KG1 (cell line): ENCODE measurements around the gene GRIN1.

Experiments
- DNase-seq: peaks from one replicate; lab custom pipeline; 2025; lab: John Stamatoyannopoulos, UW

Gene GRIN1

GRCh38 chr9:137148242-137148641 lies 9.3 kb downstream of the GRIN1 start:
- no peak for DNase-seq

- no peak for DNase-seq
Measured at GRCh38 chr9:137148661-137149060, 9.7 kb downstream of the GRIN1 start.

GRCh38 chr9:137149363-137149762 lies 10.4 kb downstream of the GRIN1 start:
- no peak for DNase-seq

DNA sequence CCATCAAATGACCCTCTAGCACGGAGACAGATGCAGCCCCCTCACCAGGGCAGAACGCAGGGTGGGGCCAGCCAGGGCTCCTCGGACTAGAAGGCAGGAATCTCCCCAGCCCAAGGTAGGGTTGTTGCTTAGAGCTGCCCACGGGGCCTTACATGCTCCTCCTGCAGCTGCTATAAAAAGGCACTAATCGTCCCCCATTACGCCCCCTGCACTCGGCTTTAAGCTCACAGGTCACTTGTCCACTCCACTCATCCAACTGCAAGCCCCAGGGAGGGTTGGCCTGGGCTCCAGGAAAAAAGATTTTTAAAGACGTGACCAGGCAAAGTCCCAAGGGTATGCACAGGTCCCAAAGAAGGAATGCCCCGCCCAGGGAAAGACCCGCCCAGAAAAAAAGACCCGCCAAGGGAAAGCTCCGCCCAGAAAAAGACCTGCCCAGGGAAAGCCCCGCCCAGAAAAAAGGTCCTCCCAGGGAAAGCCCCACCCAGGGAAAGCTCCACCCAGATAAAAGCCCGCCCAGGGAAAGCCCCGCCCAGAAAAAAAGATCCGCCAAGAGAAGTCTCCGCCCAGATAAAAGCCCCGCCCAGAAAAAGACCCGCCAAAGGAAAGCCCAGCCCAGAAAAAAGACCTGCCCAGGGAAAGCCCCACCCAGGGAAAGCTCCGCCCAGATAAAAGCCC lies 11.1 kb downstream of the GRIN1 start:
- no peak for DNase-seq

DNA sequence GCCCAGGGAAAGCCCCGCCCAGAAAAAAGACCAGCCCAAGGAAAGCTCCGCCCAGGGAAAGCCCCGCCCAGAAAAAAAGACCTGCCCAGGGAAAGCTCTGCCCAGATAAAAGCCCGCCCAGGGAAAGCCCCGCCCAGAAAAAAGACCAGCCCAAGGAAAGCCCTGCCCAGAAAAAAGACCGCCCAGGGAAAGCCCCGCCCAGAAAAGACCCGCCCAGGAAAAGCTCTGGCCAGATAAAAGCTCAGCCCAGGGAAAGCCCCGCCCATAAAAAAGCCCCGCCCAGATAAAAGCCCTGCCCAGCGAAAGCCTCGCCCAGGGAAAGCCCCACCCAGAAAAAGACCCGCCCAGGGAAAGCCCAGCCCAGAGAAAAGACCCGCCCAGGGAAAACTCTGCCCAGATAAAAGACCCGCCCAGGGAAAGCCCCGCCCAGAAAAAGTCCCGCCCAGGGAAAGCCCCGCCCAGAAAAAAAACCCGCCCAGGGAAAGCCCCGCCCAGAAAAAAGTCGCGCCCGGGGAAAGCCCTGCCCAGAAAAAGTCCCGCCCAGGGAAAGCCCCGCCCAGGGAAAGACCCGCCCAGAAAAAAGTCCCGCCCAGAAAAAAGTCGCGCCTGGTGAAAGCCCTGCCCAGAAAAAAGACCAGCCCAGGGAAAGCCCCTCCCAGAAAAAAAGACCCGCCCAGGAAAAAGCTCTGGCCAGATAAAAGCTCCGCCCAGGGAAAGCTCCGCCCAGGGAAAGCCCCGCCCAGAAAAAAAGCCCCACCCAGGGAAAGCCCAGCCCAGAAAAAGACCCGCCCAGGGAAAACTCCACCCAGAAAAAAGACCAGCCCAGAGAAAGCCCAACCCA lies 11.9 kb downstream of the GRIN1 start:
- DNase-seq, result no peak

GRCh38 chr9:137152844-137153405 lies 14.0 kb downstream of the GRIN1 start:
- no peak for DNase-seq

GRCh38 chr9:137156567-137157375 lies 17.8 kb downstream of the GRIN1 start:
- DNase-seq, result no peak

GRCh38 chr9:137157618-137158415 lies 18.9 kb downstream of the GRIN1 start:
- no peak for DNase-seq

DNA sequence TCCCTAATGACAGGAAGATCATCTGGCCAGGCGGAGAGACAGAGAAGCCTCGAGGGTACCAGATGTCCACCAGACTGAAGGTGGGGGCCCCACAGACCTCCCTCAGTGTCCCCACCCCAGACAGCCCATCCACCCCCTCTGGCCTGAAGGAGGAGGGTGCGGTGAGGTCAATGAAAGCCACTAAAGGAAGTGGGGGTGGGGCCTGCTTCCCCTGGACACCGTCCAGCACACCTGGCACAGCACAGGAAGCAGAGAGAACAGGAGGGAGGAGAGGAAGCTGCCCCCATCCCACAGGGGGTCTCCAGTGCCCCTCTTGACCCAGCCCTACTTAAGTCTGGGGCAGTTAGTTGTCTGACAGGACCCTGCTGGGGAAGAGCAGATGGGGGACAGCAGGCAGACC lies 19.7 kb downstream of the GRIN1 start:
- DNase-seq, result no peak

DNA sequence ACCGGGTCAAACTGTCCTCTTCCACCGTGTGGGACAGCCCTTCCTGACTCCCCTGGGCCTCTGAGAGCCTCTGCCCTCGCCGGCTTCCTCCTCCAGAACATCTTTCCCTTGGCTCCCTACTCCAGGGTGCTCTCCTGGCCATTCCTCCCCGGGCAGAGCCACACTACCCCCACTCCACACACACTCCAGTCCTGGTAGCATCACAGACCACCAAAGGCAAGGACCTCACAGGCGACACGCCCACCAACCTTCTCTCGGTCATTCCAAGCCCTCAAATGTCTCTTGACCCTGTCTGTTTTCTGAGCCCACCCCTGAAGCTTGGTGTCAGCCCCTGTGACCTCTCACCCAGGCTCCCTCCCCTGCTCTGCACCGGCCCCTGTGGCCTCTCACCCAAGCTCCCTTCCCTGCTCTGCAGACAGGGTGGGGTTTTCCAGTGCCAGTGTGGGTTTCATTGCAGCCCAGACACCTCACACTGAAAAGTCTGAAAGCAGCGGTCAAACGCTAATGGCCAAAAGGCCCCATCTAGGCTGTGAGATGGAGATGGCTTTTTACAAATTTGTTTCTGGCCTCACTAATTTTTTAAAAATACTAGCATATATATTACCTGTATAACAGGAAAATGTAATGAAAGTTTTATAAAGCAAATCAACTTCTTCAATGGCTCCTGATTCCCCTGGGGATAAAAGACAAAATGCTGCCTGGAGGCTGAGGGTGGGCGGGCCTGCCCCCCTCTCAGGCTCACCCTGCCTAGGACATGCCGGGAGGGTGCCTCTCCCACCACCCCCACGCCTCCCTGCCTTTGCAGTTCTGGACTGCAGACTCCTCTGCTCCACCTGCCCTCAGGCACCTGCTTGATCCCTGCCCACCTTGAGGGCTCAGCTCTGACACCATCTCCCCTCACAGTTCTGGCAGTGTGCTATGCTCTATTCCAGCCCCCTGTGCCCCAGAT lies 20.4 kb downstream of the GRIN1 start:
- DNase-seq, result no peak

DNA sequence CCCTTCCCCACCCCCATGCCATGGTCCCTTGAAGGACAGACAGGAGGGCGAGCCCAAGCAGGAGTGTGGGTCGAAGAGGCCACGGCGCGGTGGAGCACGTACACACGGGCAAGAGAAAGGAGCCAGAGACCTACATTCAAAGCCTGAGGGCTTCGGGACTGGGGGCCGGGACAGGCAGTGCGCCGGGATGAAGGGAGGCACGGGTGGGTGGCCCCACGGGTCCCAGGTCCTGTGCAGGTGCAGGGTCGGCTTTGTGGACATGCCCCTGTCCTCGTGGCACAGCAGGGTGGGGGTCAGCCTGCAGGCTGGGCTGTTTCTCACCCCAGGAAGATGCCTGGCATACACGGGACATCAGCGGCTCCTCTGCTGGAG lies 21.1 kb downstream of the GRIN1 start:
- DNase-seq, result no peak

- DNase-seq, result no peak
Measured at GRCh38 chr9:137160716-137161557, 22.0 kb downstream of the GRIN1 start.

- no peak for DNase-seq
Measured at GRCh38 chr9:137161558-137162486, 22.9 kb downstream of the GRIN1 start.

GRCh38 chr9:137162505-137163364 lies 23.8 kb downstream of the GRIN1 start:
- no peak for DNase-seq

- DNase-seq, result no peak
Measured at GRCh38 chr9:137163365-137163715, 24.4 kb downstream of the GRIN1 start.

DNA sequence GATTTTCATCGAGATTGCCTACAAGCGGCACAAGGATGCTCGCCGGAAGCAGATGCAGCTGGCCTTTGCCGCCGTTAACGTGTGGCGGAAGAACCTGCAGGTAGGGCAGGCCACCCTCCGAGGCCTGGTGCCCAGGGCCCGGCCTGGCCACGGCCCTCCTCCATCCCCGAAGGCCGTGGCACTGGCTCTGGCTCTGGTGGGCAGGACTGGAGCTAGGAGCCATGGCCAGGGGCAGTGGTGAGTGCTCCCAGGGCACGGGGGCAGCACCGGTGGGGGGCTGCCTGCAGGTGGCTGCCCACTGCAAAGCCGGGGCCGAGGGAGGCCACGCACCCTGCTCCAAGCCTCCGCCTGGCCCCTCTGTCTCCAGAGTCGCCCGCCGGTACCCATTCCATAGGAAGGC lies 24.9 kb downstream of the GRIN1 start:
- DNase-seq, result no peak
